ENCODE measurements around the gene LYVE1.

LYVE1 gene

GRCh38 chr11:10556590-10556989 lies 11.9 kb downstream of the LYVE1 start:
- DNase-seq (ENCODE audit: low read depth) = peak; percentile 29

DNA sequence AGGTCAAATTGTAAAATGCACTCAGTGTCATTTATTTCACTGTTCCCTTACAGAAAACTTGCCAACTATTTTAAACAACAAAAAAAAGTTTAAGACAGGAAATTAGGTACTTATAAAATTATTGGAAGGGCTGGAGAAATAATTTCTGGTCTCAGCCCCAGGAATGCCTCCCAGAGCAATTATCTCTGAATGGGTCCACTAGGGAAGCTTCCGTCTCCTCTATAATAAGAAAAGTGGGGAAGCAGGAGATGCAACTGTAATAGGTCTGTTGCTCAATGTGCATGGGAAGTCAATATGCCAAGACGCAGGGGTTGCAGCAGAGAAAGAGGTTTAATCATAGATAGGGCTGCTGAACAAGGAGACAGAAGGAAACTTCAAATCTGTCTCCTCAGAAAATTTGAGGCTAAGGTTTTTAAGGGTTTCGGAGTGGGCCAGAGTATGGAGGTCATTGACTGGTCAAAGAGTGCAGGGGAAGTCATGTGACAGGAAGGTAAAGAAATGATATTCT lies 16.6 kb downstream of the LYVE1 start:
- DNase-seq (ENCODE audit: low read depth) = no peak

GRCh38 chr11:10551290-10551592 lies 17.2 kb downstream of the LYVE1 start:
- no peak for DNase-seq (ENCODE audit: low read depth)

GRCh38 chr11:10550503-10551289 lies 17.8 kb downstream of the LYVE1 start:
- DNase-seq (ENCODE audit: low read depth) = no peak

DNA sequence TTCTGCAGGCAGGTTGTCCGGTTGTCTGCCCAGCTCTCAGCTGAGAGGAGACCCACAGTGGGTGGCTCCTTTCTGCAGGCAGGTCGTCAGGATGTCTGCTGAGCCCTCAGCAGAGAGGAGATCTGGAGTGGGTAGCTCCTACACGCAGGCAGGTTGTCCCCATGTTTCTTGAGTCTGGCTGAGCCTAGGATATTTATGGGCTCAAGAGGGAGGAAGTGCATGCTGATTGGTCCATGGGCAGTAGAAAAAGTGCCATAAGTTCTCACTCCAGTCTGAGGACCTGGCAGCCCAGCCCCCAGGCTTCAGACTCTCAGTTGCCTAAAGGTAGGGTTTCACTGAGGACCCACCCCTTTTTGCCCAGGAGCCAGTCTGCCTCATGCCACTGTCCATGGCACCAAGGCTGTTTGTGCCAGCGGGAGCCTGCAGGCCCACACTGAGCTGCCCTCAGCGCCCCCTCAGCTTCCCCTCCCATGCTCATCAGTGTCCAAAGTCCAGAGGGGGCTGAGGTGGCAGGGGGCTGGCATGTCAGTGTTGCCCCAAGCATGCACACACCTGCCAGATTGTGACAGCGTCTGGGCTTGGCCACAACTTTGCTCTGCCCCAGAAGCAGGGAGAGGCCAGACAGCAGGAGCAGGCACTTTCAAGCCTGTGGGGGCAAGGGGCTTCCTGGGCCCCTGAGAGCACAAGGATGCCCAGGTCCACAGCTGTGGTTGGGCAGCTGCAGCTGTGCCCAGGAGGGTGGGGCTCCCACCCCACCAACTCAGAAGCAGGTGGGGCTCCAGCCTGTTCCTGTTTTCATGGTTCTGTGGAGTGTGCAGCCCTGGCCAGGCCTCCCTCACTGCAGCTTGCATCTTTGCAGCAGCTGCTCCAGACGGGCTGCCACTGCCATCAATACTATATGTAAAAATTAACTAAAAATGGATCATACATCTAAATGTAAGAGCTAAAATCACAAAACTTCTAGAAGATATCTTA lies 23.7 kb downstream of the LYVE1 start:
- DNase-seq (ENCODE audit: low read depth) = no peak

DNA sequence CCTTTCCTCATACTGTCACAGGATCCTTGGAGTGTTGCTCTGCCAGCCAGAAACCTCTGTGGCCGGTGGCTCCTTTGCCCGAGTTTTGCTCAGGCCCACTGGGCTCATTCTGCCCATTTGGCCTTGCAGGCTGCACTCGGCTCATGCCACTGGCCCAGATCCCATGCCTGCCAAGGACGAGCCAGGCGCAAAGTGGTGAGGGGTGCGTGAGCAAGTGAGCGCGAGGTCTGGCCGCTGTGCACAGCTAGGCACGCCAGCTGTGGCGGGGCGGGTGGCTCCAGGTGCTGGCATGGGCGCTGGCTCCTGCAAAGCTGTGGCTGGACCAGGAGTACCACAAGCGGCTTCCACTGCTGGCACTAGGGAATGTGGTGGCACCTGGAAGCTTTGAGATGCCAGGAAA lies 24.7 kb downstream of the LYVE1 start:
- no peak for DNase-seq (ENCODE audit: low read depth)

GRCh38 chr11:10542776-10543175 lies 25.7 kb downstream of the LYVE1 start:
- DNase-seq (ENCODE audit: low read depth) = no peak

DNA sequence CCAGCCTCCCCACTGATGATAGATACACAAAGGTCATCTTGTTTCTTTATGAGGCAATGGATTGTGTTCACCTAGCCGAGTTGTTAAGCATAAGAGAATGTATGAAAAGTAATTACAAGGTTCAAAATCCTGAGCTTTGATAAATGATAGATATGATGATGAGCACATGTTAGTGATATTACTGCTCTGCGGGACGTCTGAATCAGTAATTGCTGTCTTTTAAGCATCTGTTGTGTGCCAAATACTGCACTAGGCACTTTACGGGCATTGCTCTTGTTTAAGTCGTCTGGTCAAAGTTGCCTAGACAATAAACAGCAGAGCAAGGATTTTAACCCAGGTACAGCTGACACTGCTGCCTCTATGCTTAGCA lies 26.9 kb downstream of the LYVE1 start:
- DNase-seq (ENCODE audit: low read depth) = no peak

GRCh38 chr11:10540915-10541560 lies 27.4 kb downstream of the LYVE1 start, which contains the start of gene RNF141:
Gene RNF141, minus strand, starts transcription at chr11:10541187. Its CDS starts 7,029 bp downstream, at chr11:10534158.
- DNase-seq (ENCODE audit: low read depth) = peak; percentile 77

- DNase-seq (ENCODE audit: low read depth) = no peak
Measured at GRCh38 chr11:10540546-10540914, 27.9 kb downstream of the LYVE1 start.

GRCh38 chr11:10539339-10539738 lies 29.1 kb downstream of the LYVE1 start:
- DNase-seq (ENCODE audit: low read depth) = no peak

DNA sequence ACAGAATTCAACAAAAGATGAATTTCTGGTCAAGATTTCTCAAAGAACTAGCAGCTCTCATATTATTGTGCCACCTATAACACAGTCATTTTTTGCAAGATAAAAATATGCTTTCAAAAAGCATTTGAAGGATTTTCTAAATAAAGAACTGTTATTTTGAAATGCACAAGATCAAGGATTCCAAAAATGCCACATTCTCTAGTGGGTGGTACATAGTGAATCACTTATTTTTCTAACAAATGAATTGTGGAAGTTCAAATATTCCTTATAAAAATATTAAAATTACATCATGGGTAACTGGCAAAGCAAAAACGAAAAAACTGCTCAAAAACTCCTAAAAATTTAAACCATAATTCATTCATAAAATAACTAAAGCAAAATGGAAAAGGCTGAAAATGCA lies 29.5 kb downstream of the LYVE1 start:
- DNase-seq (ENCODE audit: low read depth) = no peak

- DNase-seq (ENCODE audit: low read depth) = no peak
Measured at GRCh38 chr11:10537600-10537999, 30.9 kb downstream of the LYVE1 start.

DNA sequence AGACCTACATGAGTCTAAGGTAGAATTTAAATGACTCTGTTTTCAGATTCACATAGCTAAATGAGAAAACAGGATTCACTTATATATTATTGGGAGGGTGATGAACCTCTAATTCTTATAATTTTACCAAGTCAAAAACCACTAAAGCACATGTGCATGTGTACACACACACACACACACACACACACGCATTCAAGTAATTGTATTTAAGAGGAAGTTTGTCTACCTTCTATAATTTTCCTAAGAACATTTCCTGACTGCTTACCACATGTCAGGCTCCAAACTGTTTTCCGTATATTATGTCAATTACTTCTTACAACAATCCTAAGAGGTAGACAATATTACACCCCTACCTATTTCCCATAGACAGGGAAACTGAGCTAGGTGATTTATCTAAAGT lies 34.1 kb downstream of the LYVE1 start:
- no peak for DNase-seq (ENCODE audit: low read depth)

- DNase-seq (ENCODE audit: low read depth) = no peak
Measured at GRCh38 chr11:10533323-10533722, 35.1 kb downstream of the LYVE1 start.

- DNase-seq (ENCODE audit: low read depth) = no peak
Measured at GRCh38 chr11:10532526-10532925, 35.9 kb downstream of the LYVE1 start.

- no peak for DNase-seq (ENCODE audit: low read depth)
Measured at GRCh38 chr11:10529279-10529678, 39.2 kb downstream of the LYVE1 start.

DNA sequence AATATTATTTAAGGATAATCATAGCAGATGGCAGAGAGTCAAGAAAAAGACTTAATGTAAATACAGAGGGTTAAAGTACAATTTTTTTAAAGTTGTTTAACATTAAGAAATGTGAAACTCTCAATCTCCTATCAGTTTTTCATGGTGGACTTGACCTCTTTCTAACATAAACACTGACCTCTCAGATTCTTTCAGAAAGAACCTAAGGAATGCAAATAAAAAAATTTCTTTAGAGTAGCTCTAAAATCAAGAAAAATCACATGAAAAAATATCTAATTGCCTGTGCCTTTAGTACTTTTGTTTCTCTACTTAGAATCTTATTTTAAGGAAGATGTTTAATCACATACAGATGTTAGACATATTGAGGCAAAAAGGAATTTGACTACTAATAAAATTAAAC lies 40.3 kb downstream of the LYVE1 start:
- no peak for DNase-seq (ENCODE audit: low read depth)

GRCh38 chr11:10526974-10527918 lies 41.2 kb downstream of the LYVE1 start:
- no peak for DNase-seq (ENCODE audit: low read depth)

DNA sequence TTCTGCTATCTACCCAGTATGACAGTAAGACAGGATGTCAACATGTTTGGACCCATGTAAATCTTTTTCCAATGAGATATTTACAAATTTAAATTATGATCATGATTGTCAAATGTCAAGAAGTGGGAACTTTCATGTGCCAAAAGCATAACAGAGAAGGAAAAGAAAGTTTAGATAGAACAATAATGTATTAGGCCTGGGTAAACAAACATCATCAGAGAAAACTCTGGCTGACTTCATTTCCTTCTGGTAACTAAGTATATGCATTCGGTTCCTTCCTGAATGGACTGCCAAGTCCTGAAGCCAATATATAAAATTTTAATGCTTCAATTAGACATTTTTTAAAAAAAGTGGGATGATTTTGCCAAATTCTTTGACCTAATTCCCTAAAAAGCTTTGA lies 44.0 kb downstream of the LYVE1 start:
- no peak for DNase-seq (ENCODE audit: low read depth)

GRCh38 chr11:10522921-10523320 lies 45.5 kb downstream of the LYVE1 start:
- no peak for DNase-seq (ENCODE audit: low read depth)
